ENCODE results near the gene CARHSP1. TPM values are rescaled to one million over a fixed set of nuclear protein-coding genes. Genes with fewer than 3 reads are reported as not detected.

CARHSP1 gene
- total and polyA plus RNA-seq, 2 of the 4 experiments (the other 2 are of a cell fraction): 121 to 138 TPM

DNA sequence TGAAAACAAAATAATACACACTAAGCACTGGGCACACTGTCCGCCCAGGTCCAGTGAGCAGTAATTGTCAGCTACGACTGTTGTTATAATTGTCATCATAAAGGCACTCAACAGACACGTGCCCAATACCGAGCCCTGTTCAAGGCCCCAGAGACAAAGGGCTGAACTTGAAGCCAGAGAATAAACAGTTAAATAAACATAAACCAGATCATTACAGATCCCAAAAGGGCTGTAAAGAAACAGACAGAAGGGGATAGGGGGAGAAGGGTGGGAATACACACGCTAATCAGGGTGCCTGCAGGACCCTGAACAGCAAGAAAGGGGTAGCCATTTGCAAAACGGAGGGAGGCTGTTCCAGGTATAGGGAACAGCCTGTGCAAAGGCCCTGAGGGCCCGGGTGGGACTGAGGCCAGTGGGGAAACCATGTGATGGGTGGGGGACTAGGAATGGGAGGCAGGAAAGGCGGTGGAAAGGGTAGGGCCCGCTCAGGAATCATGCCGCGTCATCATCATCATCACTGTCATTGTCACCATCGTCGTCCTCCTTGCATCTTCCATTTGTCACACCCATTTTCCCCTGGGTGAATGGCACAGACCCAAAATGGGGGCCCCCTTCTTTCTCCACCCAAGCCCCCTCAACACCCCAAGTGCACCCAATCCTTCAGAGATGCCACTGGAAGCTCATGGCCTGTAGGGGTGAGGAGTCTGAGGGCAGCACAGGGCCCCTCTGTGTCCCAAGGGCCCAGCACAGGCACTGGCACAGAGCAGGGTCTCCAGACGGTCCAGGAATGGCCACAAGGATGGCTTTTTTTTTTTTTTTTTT, 6.3 kb downstream of the CARHSP1 start:
- Histone ChIP-seq H3K56ac (ENCODE audit: extremely low read depth, insufficient read depth, low read length) (no peak overlapping the region), H2AK9ac (replicated peaks; ENCODE audit: low read depth, low read length, poor library complexity) (no peak overlapping the region), H3K9me1 (ENCODE audit: insufficient read depth, low read length) (peaks cover 19% of the 10 kb centered on the region), H3K27me3 (ENCODE audit: control insufficient read depth, insufficient read depth, low read length) (no peaks in the 10 kb centered on the region), H4K20me1 (ENCODE audit: insufficient read depth, low read length) (peaks cover 87% of the 10 kb centered on the region), H3K14ac (replicated peaks; ENCODE audit: low read depth, low read length) (no peak overlapping the region), H2BK120ac (ENCODE audit: low read depth, low read length) (no peak overlapping the region), H3K23ac (ENCODE audit: low read depth, low read length) (no peak overlapping the region), H3K18ac (ENCODE audit: low read depth, low read length) (no peak overlapping the region), H3K27ac (ENCODE audit: insufficient read depth, low read length) (no peak overlapping the region), H3K4ac (ENCODE audit: low read depth, low read length) (no peak overlapping the region), H2AFZ (replicated peaks; ENCODE audit: low read length, poor library complexity) (no peak overlapping the region), H3K4me1 (ENCODE audit: control insufficient read depth, insufficient read depth, low read length) (peaks cover 31% of the 10 kb centered on the region), H4K5ac (ENCODE audit: low read depth, low read length) (no peak overlapping the region), H2BK5ac (ENCODE audit: low read depth, low read length, poor library complexity, severe bottlenecking) (no peak overlapping the region), H3K36me3 (ENCODE audit: control insufficient read depth, insufficient read depth, low read length) (peaks cover 20% of the 10 kb centered on the region), H3K4me3 (ENCODE audit: insufficient read depth, low read depth, low read length) (no peak overlapping the region), H4K91ac (ENCODE audit: insufficient read depth, low read depth, low read length) (no peak overlapping the region), H3K9ac (ENCODE audit: low read depth, low read length) (no peak overlapping the region), H3K4me2 (ENCODE audit: low read depth, low read length) (no peak overlapping the region), H3K9me3 (ENCODE audit: control insufficient read depth, insufficient read depth, low read length) (no peaks in the 10 kb centered on the region), H3K79me1 (ENCODE audit: low read depth in 1 of 2, low read length in 2 of 2) (peaks cover 3 to 97% of the 10 kb centered on the region in 2 experiments), H2BK20ac (ENCODE audit: low read depth, low read length) (no peak overlapping the region), H2BK15ac (ENCODE audit: low read depth, low read length) (no peak overlapping the region), H2AK5ac (ENCODE audit: low read depth, low read length) (no peak overlapping the region), H4K8ac (ENCODE audit: low read depth in 2 of 2, low read length in 2 of 2) (no peak overlapping the region)
- WGBS, 2 experiments (ENCODE audit: extremely low coverage in 2 of 2, insufficient read length in 1 of 2): 100% methylated on average over 2 of the region's 14 CpGs; no CpG with 5 or more reads in 1 of the 2 experiments
- POLR2A ChIA-PET (ENCODE audit: unreplicated experiment): no interaction called here
- intact Hi-C loops (cut with micrococcal nuclease) (no loop called here), in situ Hi-C loops (cut with MboI; ENCODE audit: low sequenced_read_pairs) (no loop called here), dilution Hi-C loops (cut with HindIII; ENCODE audit: low sequenced_read_pairs, unreplicated experiment) (no loop called here)
- ATAC-seq (ENCODE audit: low read depth) (no peak), DNase-seq (no peak)
- BruUV-seq (replicated peaks): no TSS peak
- CTCF ChIA-PET: no interaction called here
- TF ChIP-seq MAZ (IDR thresholded peaks at IDR 0.05; ENCODE audit: borderline replicate concordance, low read depth, low read length) (no peak), NFE2L2 (IDR thresholded peaks at IDR 0.05; ENCODE audit: low read depth, low read length) (no peak), CHD1 (IDR thresholded peaks at IDR 0.05; ENCODE audit: low read depth, low read length) (no peak), RAD21 (IDR thresholded peaks at IDR 0.05; ENCODE audit: low read length) (no peak), SMC3 (IDR thresholded peaks at IDR 0.05; ENCODE audit: low read depth, low read length) (no peak), BHLHE40 (IDR thresholded peaks at IDR 0.05; ENCODE audit: low read depth, low read length) (no peak), MXI1 (IDR thresholded peaks at IDR 0.05; ENCODE audit: borderline replicate concordance, low read depth, low read length) (no peak), MAFK (IDR thresholded peaks at IDR 0.05; ENCODE audit: low read depth, low read length) (no peak), FOS (IDR thresholded peaks at IDR 0.05; ENCODE audit: low read depth, low read length) (no peak), CEBPB (IDR thresholded peaks at IDR 0.05; ENCODE audit: low read depth, low read length) (no peak), POLR2A (IDR thresholded peaks at IDR 0.05; ENCODE audit: low read depth, low read length) (no peak; the same call in 1 of the 2 replicates), CTCF (conservative IDR thresholded peaks at IDR 0.05; ENCODE audit: low read depth, low read length) (no peak), RCOR1 (IDR thresholded peaks at IDR 0.05; ENCODE audit: insufficient replicate concordance, low read length) (no peak), ELK1 (IDR thresholded peaks at IDR 0.05; ENCODE audit: borderline replicate concordance, low read depth, low read length) (no peak)
- TF ChIP-seq, protein P1, sequence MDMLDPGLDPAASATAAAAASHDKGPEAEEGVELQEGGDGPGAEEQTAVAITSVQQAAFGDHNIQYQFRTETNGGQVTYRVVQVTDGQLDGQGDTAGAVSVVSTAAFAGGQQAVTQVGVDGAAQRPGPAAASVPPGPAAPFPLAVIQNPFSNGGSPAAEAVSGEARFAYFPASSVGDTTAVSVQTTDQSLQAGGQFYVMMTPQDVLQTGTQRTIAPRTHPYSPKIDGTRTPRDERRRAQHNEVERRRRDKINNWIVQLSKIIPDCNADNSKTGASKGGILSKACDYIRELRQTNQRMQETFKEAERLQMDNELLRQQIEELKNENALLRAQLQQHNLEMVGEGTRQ (IDR thresholded peaks at IDR 0.05; ENCODE audit: low read depth, low read length): no peak
